PFSK-1 (cell line): ENCODE data around the gene GRK7.

Experiments
- POLR2AphosphoS5 ChIP-seq: IDR thresholded peaks from 2 replicates; pipeline ENCODE4 v1.6.1; 2012; ENCODE audit warnings: low read depth, mild to moderate bottlenecking, control low read depth, low read length, moderate library complexity
- REST ChIP-seq, 2 experiments: IDR thresholded peaks; 2 replicates each; pipeline versions ENCODE4 v1.6.1 to v1.8.0; 2011 to 2012; ENCODE audit warnings: low read depth in 2 of 2, low read length in 2 of 2, control low read depth in 1 of 2, inconsistent platforms in 1 of 2, mild to moderate bottlenecking in 1 of 2, moderate library complexity in 1 of 2; ENCODE audit not compliant: insufficient read depth in 1 of 2

GRCh38 chr3:141796889-141797781 is 33.9 kb downstream of the GRK7 start:
- TF ChIP-seq POLR2AphosphoS5 (no peak), REST (IDR thresholded peaks at IDR 0.05; ENCODE audit: insufficient read depth in 1 of 2, low read depth in 2 of 2, low read length in 2 of 2) (no peak)
